Mucosa of stomach (tissue), 1 donor: ENCODE results near the gene CEP20.
A peak's percentile ranks its signal among the peaks of the same experiment; 100 is the strongest.
"Not testable (repeated sequence)": the region's sequence is repeated elsewhere in the genome, so short reads cannot be mapped to it uniquely, and the experiment has no call there.

ENCODE experiments used
- H3K27me3 ChIP-seq: one replicate; pipeline ENCODE4 v1.7.0; 2013; ENCODE audit warnings: mild to moderate bottlenecking, low read length; ENCODE audit not compliant: control insufficient read depth, insufficient read depth
- H3K36me3 ChIP-seq: one replicate; pipeline ENCODE4 v1.7.0; 2013; ENCODE audit warnings: low read length; ENCODE audit not compliant: control insufficient read depth, insufficient read depth
- H3K4me1 ChIP-seq: one replicate; pipeline ENCODE4 v1.7.0; 2013; ENCODE audit warnings: mild to moderate bottlenecking, low read length; ENCODE audit not compliant: control insufficient read depth, insufficient read depth
- H3K4me3 ChIP-seq: one replicate; pipeline ENCODE4 v1.7.0; 2013; ENCODE audit warnings: low read length
- H3K9ac ChIP-seq: one replicate; pipeline ENCODE4 v1.7.0; 2013; ENCODE audit warnings: mild to moderate bottlenecking, low read length, moderate library complexity
- H3K9me3 ChIP-seq: one replicate; pipeline ENCODE4 v1.7.0; 2013; ENCODE audit warnings: mild to moderate bottlenecking, low read length, moderate library complexity; ENCODE audit not compliant: control insufficient read depth
- donor health status: Pancreatic carcinoma.

CEP20 gene, protein sequence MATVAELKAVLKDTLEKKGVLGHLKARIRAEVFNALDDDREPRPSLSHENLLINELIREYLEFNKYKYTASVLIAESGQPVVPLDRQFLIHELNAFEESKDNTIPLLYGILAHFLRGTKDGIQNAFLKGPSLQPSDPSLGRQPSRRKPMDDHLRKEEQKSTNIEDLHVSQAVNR

GRCh38 chr16:15888072-15888976, at the start of gene CEP20:
Gene CEP20, minus strand, starts transcription at chr16:15888603. Its CDS starts 18 bp downstream, at chr16:15888585.
- Histone ChIP-seq H3K4me3 (peak within 1 kb of the TSS; percentile 99), H3K9ac (peak within 1 kb of the TSS; percentile 97), H3K4me1 (peaks cover 17% of the 10 kb centered on the region), H3K36me3 (no peaks in the 10 kb centered on the region), H3K27me3 (no peaks in the 10 kb centered on the region), H3K9me3 (no peaks in the 10 kb centered on the region)

- not testable (repeated sequence) for H3K4me3 ChIP-seq, H3K4me1 ChIP-seq, H3K27me3 ChIP-seq, H3K9ac ChIP-seq, H3K36me3 ChIP-seq, H3K9me3 ChIP-seq
These were observed 48.4 kb upstream of the CEP20 start for GRCh38 chr16:15936809-15937208.

GRCh38 chr16:15934991-15935390, 46.6 kb upstream of the CEP20 start:
- H3K36me3 ChIP-seq = no peaks in the 10 kb centered on the region
- H3K9me3 ChIP-seq = no peaks in the 10 kb centered on the region
- H3K9ac ChIP-seq = no peak overlapping the region
- no peaks in the 10 kb centered on the region for H3K27me3 ChIP-seq
- no peaks in the 10 kb centered on the region for H3K4me1 ChIP-seq
- H3K4me3 ChIP-seq = no peak overlapping the region

- no peaks in the 10 kb centered on the region for H3K36me3 ChIP-seq
- H3K4me1 ChIP-seq = no peaks in the 10 kb centered on the region
- H3K4me3 ChIP-seq = no peak overlapping the region
- no peaks in the 10 kb centered on the region for H3K27me3 ChIP-seq
- no peaks in the 10 kb centered on the region for H3K9me3 ChIP-seq
- no peak overlapping the region for H3K9ac ChIP-seq
These were observed 45.4 kb upstream of the CEP20 start for GRCh38 chr16:15933781-15934180.

DNA sequence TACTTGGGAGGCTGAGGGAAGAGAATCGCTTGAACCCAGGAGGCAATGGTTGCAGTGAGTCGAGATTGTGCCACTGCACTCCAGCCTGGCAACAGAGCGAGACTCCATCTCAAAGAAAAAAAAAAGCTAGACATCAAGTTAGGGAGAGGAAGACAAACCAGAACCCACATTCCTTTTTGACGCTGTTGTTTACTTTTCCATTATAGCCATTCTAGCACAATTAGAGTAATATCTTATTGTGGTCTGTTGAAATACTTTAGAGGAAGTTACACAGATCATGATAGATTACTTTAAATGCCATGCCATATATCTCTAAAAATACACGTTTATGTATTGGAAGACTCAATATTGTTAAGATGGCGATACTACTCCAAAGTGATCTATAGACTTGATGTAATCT, 44.5 kb upstream of the CEP20 start:
- Histone ChIP-seq H3K9me3 (no peaks in the 10 kb centered on the region), H3K9ac (no peak overlapping the region), H3K4me3 (no peak overlapping the region), H3K4me1 (no peaks in the 10 kb centered on the region), H3K27me3 (no peaks in the 10 kb centered on the region), H3K36me3 (no peaks in the 10 kb centered on the region)

- Histone ChIP-seq H3K36me3 (no peaks in the 10 kb centered on the region), H3K27me3 (no peaks in the 10 kb centered on the region), H3K4me1 (no peaks in the 10 kb centered on the region), H3K9me3 (no peaks in the 10 kb centered on the region), H3K4me3 (no peak overlapping the region), H3K9ac (no peak overlapping the region)
These were observed 40.1 kb upstream of the CEP20 start for GRCh38 chr16:15928261-15929104.

DNA sequence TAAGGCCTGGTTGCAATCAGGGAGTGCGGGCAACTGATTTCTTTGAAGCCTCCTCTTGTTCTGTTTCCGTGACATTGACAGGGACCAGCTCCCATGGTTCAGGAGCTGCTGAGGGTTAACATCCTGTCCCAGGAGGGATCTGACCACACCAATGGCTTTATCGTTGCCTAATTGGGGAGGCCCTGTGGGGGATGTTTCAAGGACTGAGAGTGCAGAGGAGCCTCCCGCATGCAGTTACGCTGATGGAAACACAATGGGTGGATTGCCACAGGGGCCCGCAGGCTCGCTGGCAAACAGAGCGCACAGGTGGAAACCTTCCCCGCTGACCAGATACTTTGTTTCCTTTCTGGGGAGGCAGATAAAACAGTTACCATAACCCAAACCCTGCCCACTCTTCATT, 37.2 kb upstream of the CEP20 start:
- no peaks in the 10 kb centered on the region for H3K27me3 ChIP-seq
- H3K9me3 ChIP-seq = no peaks in the 10 kb centered on the region
- no peak overlapping the region for H3K9ac ChIP-seq
- H3K4me1 ChIP-seq = no peaks in the 10 kb centered on the region
- no peak overlapping the region for H3K4me3 ChIP-seq
- H3K36me3 ChIP-seq = no peaks in the 10 kb centered on the region

DNA sequence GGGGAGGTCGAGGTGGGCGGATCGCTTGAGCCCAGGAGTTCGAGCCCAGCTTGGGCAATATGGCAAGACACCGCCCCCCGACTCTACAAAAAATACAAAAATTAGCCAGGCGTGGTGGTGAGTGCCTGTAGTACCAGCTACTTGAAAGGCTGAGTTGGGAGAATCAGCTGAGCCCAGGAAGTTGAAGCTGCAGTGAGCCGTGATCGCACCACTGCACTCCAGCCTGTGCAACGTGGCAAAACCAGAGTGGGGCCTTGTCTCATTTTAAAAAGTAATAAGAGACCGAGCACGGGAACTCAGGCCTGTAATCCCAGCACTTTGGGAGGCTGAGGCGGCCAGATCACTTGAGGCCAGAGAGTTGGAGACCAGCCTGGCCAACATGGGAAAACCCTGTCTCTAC, 36.6 kb upstream of the CEP20 start:
- H3K27me3 ChIP-seq = no peaks in the 10 kb centered on the region
- no peaks in the 10 kb centered on the region for H3K36me3 ChIP-seq
- H3K9ac ChIP-seq = no peak overlapping the region
- H3K4me1 ChIP-seq = no peaks in the 10 kb centered on the region
- H3K9me3 ChIP-seq = no peaks in the 10 kb centered on the region
- no peak overlapping the region for H3K4me3 ChIP-seq

GRCh38 chr16:15919331-15919730, 30.9 kb upstream of the CEP20 start:
- Histone ChIP-seq H3K9me3 (no peaks in the 10 kb centered on the region), H3K4me1 (no peaks in the 10 kb centered on the region), H3K36me3 (no peaks in the 10 kb centered on the region), H3K9ac (no peak overlapping the region), H3K27me3 (no peaks in the 10 kb centered on the region), H3K4me3 (no peak overlapping the region)

GRCh38 chr16:15918314-15918713, 29.9 kb upstream of the CEP20 start:
- H3K9ac ChIP-seq, H3K36me3 ChIP-seq, H3K27me3 ChIP-seq, H3K9me3 ChIP-seq, H3K4me1 ChIP-seq, H3K4me3 ChIP-seq: not testable (repeated sequence)

DNA sequence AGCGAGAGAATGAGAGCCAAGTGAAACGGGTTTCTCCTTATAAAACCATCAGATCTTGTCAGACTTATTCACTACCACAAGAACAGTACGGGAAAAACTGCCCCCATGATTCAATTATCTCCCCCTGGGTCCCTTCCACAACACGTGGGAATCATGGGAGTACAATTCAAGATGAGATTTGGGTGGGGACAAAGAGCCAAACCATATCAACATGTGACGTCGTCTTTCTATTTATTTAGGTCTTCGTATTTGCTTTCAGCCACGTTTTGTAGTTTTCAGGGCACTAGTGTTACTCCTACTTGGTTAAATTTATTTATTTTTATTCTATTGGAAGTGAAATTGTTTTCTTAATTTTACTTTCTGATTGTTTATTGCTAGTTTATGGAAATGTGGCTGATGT, 27.9 kb upstream of the CEP20 start:
- H3K9ac ChIP-seq = no peak overlapping the region
- H3K36me3 ChIP-seq = no peaks in the 10 kb centered on the region
- no peak overlapping the region for H3K4me3 ChIP-seq
- no peaks in the 10 kb centered on the region for H3K27me3 ChIP-seq
- no peaks in the 10 kb centered on the region for H3K4me1 ChIP-seq
- H3K9me3 ChIP-seq = no peaks in the 10 kb centered on the region

DNA sequence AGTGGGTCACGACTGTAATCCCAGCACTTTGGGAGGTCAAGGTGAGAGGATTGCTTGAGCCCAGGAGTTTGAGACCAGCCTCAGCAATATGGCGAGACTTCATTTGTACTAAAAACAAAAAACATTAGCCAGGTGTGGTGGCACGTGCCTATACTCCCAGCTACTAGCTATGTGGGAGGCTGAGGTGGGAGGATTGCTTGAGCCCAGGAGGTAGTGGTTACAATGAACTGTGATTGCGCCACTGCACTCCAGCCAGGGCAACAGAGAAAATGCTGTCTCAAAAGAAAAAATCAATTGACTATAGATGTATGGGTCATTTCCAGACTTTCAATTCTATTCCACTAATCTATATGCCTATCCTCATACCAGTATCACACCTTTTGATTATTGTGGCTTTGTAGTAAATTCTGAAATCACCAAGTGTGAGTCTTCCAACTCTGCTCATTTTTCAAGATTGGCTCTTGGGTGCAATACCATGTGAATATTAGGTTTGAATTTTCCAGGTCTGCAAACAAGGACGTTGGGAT, 27.2 kb upstream of the CEP20 start:
- H3K9ac ChIP-seq = no peak overlapping the region
- H3K4me3 ChIP-seq = no peak overlapping the region
- H3K9me3 ChIP-seq = no peaks in the 10 kb centered on the region
- no peaks in the 10 kb centered on the region for H3K4me1 ChIP-seq
- no peaks in the 10 kb centered on the region for H3K27me3 ChIP-seq
- no peaks in the 10 kb centered on the region for H3K36me3 ChIP-seq
